ENCODE results near the gene ABHD15. TPM values are rescaled to one million over a fixed set of nuclear protein-coding genes. Genes with fewer than 3 reads are reported as not detected.

The ABHD15 gene
- total RNA-seq, 3 donors from 2014 or later, result 12.9 to 19.5 (median 13.6) TPM

DNA sequence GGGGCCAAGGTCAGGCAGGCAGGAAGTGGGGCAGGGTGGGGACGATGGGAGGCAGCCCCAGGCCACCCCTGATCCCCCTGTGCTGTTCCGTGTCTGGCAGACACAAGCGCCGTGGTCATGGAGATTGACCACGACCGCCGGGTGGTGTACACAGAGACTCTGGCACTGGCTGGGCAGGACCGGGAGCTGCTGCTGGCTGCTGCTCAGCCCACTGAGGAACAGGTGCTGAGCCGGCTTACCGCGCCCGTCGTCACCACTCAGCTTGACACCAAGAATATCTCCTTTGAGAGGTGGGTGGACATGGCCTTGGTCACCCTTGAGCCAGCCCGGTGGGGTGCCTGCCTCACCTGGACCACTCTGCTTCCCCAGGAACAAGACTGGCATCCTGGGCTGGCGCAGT lies 42.1 kb upstream of the ABHD15 start:
- intact Hi-C loops (cut with DNase I, micrococcal nuclease), result no loop called here
- DNase-seq (no peak), ATAC-seq (no peak)
- Histone ChIP-seq H3K4me1 (ENCODE audit: low read depth) (peaks cover 8% of the 10 kb centered on the region), H3K9me3 (no peaks in the 10 kb centered on the region), H3K4me3 (no peak overlapping the region), H3K36me3 (ENCODE audit: low read depth) (no peaks in the 10 kb centered on the region)
- TF ChIP-seq, protein P1, sequence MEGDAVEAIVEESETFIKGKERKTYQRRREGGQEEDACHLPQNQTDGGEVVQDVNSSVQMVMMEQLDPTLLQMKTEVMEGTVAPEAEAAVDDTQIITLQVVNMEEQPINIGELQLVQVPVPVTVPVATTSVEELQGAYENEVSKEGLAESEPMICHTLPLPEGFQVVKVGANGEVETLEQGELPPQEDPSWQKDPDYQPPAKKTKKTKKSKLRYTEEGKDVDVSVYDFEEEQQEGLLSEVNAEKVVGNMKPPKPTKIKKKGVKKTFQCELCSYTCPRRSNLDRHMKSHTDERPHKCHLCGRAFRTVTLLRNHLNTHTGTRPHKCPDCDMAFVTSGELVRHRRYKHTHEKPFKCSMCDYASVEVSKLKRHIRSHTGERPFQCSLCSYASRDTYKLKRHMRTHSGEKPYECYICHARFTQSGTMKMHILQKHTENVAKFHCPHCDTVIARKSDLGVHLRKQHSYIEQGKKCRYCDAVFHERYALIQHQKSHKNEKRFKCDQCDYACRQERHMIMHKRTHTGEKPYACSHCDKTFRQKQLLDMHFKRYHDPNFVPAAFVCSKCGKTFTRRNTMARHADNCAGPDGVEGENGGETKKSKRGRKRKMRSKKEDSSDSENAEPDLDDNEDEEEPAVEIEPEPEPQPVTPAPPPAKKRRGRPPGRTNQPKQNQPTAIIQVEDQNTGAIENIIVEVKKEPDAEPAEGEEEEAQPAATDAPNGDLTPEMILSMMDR (IDR thresholded peaks at IDR 0.05), result no peak

GRCh38 chr17:29607557-29608195 lies 40.8 kb upstream of the ABHD15 start:
- H3K9me3 ChIP-seq, result no peaks in the 10 kb centered on the region
- intact Hi-C loops (cut with DNase I, micrococcal nuclease), result no loop called here

GRCh38 chr17:29603109-29603674 lies 36.4 kb upstream of the ABHD15 start:
- peak in 1 of 3 donors; percentile 4 for DNase-seq

More at GRCh38 chr17:29607557-29608195, 40.8 kb upstream of the ABHD15 start:
- H3K36me3 ChIP-seq (ENCODE audit: low read depth), result no peaks in the 10 kb centered on the region
- TF ChIP-seq, protein P1 (IDR thresholded peaks at IDR 0.05), result no peak
- no peak for ATAC-seq
- H3K4me3 ChIP-seq, result no peak overlapping the region
- DNase-seq, result no peak
- H3K4me1 ChIP-seq (ENCODE audit: low read depth), result no peaks in the 10 kb centered on the region

GRCh38 chr17:29597361-29598172 lies 30.7 kb upstream of the ABHD15 start:
- Histone ChIP-seq H3K36me3 (ENCODE audit: low read depth) (no peaks in the 10 kb centered on the region), H3K4me1 (ENCODE audit: low read depth) (peaks cover 11% of the 10 kb centered on the region), H3K9me3 (no peaks in the 10 kb centered on the region), H3K4me3 (no peak overlapping the region)
- DNase-seq, result peak in 1 of 3 donors; percentile 16
- TF ChIP-seq, protein P1 (IDR thresholded peaks at IDR 0.05), result no peak
- intact Hi-C loops (cut with DNase I, micrococcal nuclease), result no loop called here
- ATAC-seq, result no peak

More at GRCh38 chr17:29603109-29603674, 36.4 kb upstream of the ABHD15 start:
- intact Hi-C loops (cut with DNase I, micrococcal nuclease), result no loop called here
- TF ChIP-seq, protein P1 (IDR thresholded peaks at IDR 0.05), result no peak
- Histone ChIP-seq H3K36me3 (ENCODE audit: low read depth) (no peaks in the 10 kb centered on the region), H3K9me3 (no peaks in the 10 kb centered on the region), H3K4me3 (no peak overlapping the region), H3K4me1 (ENCODE audit: low read depth) (no peaks in the 10 kb centered on the region)
- no peak for ATAC-seq

DNA sequence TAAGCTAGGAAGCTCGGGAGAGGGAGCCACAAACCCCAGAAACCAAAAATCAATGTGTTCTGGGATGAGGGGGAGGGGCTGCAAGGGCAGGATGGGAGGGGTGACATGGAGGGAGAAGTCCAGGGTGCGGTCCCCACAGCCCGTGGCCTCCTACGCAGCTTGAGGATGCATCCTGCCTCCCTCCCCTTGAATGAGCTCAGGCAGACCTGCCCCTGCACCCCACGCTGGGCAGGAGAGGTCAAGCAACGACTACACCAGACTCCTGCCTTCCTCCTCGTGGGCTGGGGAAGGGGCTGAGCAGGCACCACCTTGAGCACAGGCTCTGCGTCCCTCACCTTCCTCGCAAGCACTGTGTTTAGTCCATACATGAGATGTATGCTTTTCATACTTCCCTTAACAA lies 30.0 kb upstream of the ABHD15 start:
- intact Hi-C loops (cut with DNase I, micrococcal nuclease), result no loop called here
- TF ChIP-seq, protein P1 (IDR thresholded peaks at IDR 0.05), result no peak
- ATAC-seq (no peak), DNase-seq (peak in 1 of 3 donors; percentile 22)
- Histone ChIP-seq H3K36me3 (ENCODE audit: low read depth) (no peaks in the 10 kb centered on the region), H3K9me3 (no peaks in the 10 kb centered on the region), H3K4me3 (no peak overlapping the region), H3K4me1 (ENCODE audit: low read depth) (peaks cover 19% of the 10 kb centered on the region)
